GM20000 (cell line): Measurements from ENCODE around the gene ADAMTSL5.

Source experiments
- DNase-seq: peaks from one replicate; pipeline ENCODE4 v3.0.0; 2012; ENCODE audit warnings: low spot score
- CTCF ChIP-seq: IDR thresholded peaks from 2 replicates; pipeline ENCODE4 v1.5.1; 2012; ENCODE audit warnings: mild to moderate bottlenecking, control low read depth; ENCODE audit errors: extremely low read depth, missing control alignments

ADAMTSL5 gene

GRCh38 chr19:1491114-1491848 is 21.5 kb downstream of the ADAMTSL5 start, which contains the start of gene REEP6:
TSS of gene REEP6 (plus strand) at chr19:1491181. CDS start at chr19:1491270, 89 bp downstream.
- no peak for DNase-seq
- no peak for TF ChIP-seq CTCF

GRCh38 chr19:1490311-1491113 is 22.3 kb downstream of the ADAMTSL5 start, which contains the start of gene PCSK4:
TSS of gene PCSK4 (minus strand) at chr19:1490350. CDS start at chr19:1490346, 4 bp downstream.
- DNase-seq = peak; percentile 99
- no peak for TF ChIP-seq CTCF

- DNase-seq = no peak
- TF ChIP-seq CTCF = no peak
Observed at GRCh38 chr19:1489463-1490310, 23.1 kb downstream of the ADAMTSL5 start.

GRCh38 chr19:1488282-1488601 is 24.6 kb downstream of the ADAMTSL5 start:
- no peak for TF ChIP-seq CTCF
- DNase-seq = no peak

GRCh38 chr19:1487576-1488281 is 25.1 kb downstream of the ADAMTSL5 start:
- no peak for DNase-seq

More at GRCh38 chr19:1487576-1488281, 25.1 kb downstream of the ADAMTSL5 start:
- TF ChIP-seq CTCF = no peak
